ENCODE measurements around the gene MORC4.

DNA sequence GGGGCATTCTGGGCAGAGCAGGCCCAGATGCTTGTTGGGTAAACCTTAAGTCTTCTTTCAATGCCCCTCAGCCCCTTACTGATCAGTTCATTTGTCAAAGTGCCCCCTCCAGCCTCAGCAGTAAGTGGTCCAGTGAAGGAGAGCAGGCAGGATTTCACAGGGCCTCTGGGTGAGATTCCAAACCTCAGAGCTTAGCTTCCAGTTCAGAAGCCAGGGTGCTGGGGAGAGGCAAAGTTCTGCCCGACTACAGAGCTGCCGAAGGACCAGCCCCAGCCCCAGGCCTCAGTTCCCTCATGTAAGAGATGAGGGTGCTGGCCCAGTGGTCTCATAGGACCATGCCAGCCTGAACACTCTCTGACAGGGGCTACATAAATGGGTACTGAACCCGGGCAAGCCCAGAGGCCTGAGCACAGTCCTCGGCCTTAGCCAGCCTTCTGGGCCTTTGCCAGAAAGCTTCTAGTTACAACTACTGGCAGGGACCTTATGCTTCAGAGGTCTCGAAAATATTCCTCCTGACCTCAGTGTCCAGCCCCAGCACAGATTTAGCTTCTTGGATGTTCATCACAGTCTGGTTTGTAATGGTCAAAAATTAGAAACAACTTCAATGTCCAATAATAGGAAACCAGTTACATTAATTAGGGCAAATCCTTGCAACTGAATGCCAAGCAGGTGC is 96.0 kb downstream of the MORC4 start:
- TF ChIP-seq EZH2phosphoT487 (conservative IDR thresholded peaks at IDR 0.05; ENCODE audit: low read length) (no peak), CTCF (IDR thresholded peaks at IDR 0.05; ENCODE audit: insufficient read depth, low read length, poor library complexity, severe bottlenecking) (no peak)
